Neuronal stem cell (in vitro differentiated cells): ENCODE measurements around the gene NXN.
A peak's percentile ranks its signal among the peaks of the same experiment; 100 is the strongest.

ENCODE experiments used
- DNase-seq: peaks from one replicate; pipeline ENCODE4 v3.0.0-alpha.2; 2013; ENCODE audit warnings: low spot score
- H2AFZ ChIP-seq: one replicate; pipeline ENCODE4 v1.6.1; 2013; ENCODE audit warnings: mild to moderate bottlenecking, low read length, inconsistent platforms
- H2AK5ac ChIP-seq: 2 replicates; pipeline ENCODE4 v1.6.1; 2013; ENCODE audit warnings: low read depth, mild to moderate bottlenecking, inconsistent platforms, low read length, moderate library complexity, mixed read lengths
- H2BK120ac ChIP-seq: 2 replicates; pipeline ENCODE4 v1.6.1; 2013; ENCODE audit warnings: low read depth, mild to moderate bottlenecking, inconsistent platforms, low read length, moderate library complexity, mixed read lengths
- H2BK12ac ChIP-seq: one replicate; pipeline ENCODE4 v1.6.1; 2013; ENCODE audit warnings: low read length, inconsistent platforms
- H2BK15ac ChIP-seq: 2 replicates; pipeline ENCODE4 v1.6.1; 2013; ENCODE audit warnings: mild to moderate bottlenecking, low read length, inconsistent platforms, mixed read lengths
- H2BK5ac ChIP-seq: one replicate; pipeline ENCODE4 v1.6.1; 2013; ENCODE audit warnings: inconsistent platforms, mild to moderate bottlenecking, low read length, moderate library complexity
- H3K14ac ChIP-seq: one replicate; pipeline ENCODE4 v1.6.1; 2013; ENCODE audit warnings: low read length, inconsistent platforms
- H3K18ac ChIP-seq: 2 replicates; pipeline ENCODE4 v1.6.1; 2013; ENCODE audit warnings: low read length, inconsistent platforms
- H3K23ac ChIP-seq: 2 replicates; pipeline ENCODE4 v1.6.1; 2013; ENCODE audit warnings: low read depth, mild to moderate bottlenecking, mixed read lengths, low read length, inconsistent platforms; ENCODE audit not compliant: poor library complexity
- H3K27ac ChIP-seq: replicated peaks from 3 replicates; pipeline ENCODE4 v1.5.1; 2013; ENCODE audit warnings: low read length, inconsistent platforms
- H3K27me3 ChIP-seq, 3 experiments: 2 replicates each; pipeline ENCODE4 v1.6.1; 2013; ENCODE audit warnings: low read length in 3 of 3, mild to moderate bottlenecking in 2 of 3, inconsistent platforms in 1 of 3, low read depth in 1 of 3, mixed read lengths in 1 of 3, moderate library complexity in 1 of 3; ENCODE audit not compliant: control insufficient read depth in 3 of 3, insufficient read depth in 3 of 3
- H3K36me3 ChIP-seq, 2 donors: replicated peaks in 1 of 2; 2 replicates each; pipeline ENCODE4 v1.6.1; 2013; ENCODE audit warnings: low read length in 2 of 2; ENCODE audit not compliant: control insufficient read depth in 2 of 2, insufficient read depth in 2 of 2
- H3K4ac ChIP-seq: 2 replicates; pipeline ENCODE4 v1.6.1; 2013; ENCODE audit warnings: inconsistent platforms, mild to moderate bottlenecking, low read length, moderate library complexity
- H3K4me1 ChIP-seq, 2 donors: 1 replicate in 1 of 2; 2 replicates in 1 of 2; pipeline ENCODE4 v1.6.1; 2013; ENCODE audit warnings: low read length in 2 of 2, low read depth in 1 of 2; ENCODE audit not compliant: control insufficient read depth in 2 of 2, insufficient read depth in 1 of 2
- H3K4me2 ChIP-seq: one replicate; pipeline ENCODE4 v1.6.1; 2013; ENCODE audit warnings: mild to moderate bottlenecking, low read length, inconsistent platforms; ENCODE audit not compliant: insufficient read depth, poor library complexity, severe bottlenecking
- H3K4me3 ChIP-seq, 2 donors: 2 replicates each; pipeline ENCODE4 v1.5.1; 2013; ENCODE audit warnings: low read length in 2 of 2, mild to moderate bottlenecking in 2 of 2, inconsistent platforms in 1 of 2, moderate library complexity in 1 of 2
- H3K79me1 ChIP-seq: one replicate; pipeline ENCODE4 v1.6.1; 2013; ENCODE audit warnings: low read depth, mild to moderate bottlenecking, inconsistent platforms, low read length, moderate library complexity
- H3K9ac ChIP-seq: one replicate; pipeline ENCODE4 v1.6.1; 2013; ENCODE audit warnings: mild to moderate bottlenecking, low read depth, low read length, inconsistent platforms; ENCODE audit not compliant: poor library complexity
- H3K9me3 ChIP-seq, 2 donors: replicated peaks in 1 of 2; 2 replicates each; pipeline versions ENCODE3 to v1.6.1; 2013; ENCODE audit warnings: low read length in 2 of 2, mild to moderate bottlenecking in 2 of 2, inconsistent platforms in 1 of 2, low read depth in 1 of 2, mixed read lengths in 1 of 2, moderate library complexity in 1 of 2; ENCODE audit not compliant: control insufficient read depth in 2 of 2, insufficient read depth in 1 of 2
- H4K8ac ChIP-seq: one replicate; pipeline ENCODE4 v1.6.1; 2013; ENCODE audit warnings: low read depth, mild to moderate bottlenecking, inconsistent platforms, low read length, moderate library complexity
- H4K91ac ChIP-seq: one replicate; pipeline ENCODE4 v1.6.1; 2013; ENCODE audit warnings: low read length, low read depth, mild to moderate bottlenecking, inconsistent platforms; ENCODE audit not compliant: poor library complexity
- WGBS, 2 donors: extraction: QIAGEN DNeasy Blood & Tissue Kit; methylation state at CpG; one replicate each; pipeline ENCODE4 v1.1.7; 2013; ENCODE audit warnings: missing lambda C conversion rate in 2 of 2, mixed read lengths in 1 of 2; ENCODE audit not compliant: insufficient read length in 2 of 2, insufficient replicate concordance in 1 of 2; ENCODE audit errors: extremely low coverage in 2 of 2; 5-methylcytosine and 5-hydroxymethylcytosine counted together

The NXN gene

DNA sequence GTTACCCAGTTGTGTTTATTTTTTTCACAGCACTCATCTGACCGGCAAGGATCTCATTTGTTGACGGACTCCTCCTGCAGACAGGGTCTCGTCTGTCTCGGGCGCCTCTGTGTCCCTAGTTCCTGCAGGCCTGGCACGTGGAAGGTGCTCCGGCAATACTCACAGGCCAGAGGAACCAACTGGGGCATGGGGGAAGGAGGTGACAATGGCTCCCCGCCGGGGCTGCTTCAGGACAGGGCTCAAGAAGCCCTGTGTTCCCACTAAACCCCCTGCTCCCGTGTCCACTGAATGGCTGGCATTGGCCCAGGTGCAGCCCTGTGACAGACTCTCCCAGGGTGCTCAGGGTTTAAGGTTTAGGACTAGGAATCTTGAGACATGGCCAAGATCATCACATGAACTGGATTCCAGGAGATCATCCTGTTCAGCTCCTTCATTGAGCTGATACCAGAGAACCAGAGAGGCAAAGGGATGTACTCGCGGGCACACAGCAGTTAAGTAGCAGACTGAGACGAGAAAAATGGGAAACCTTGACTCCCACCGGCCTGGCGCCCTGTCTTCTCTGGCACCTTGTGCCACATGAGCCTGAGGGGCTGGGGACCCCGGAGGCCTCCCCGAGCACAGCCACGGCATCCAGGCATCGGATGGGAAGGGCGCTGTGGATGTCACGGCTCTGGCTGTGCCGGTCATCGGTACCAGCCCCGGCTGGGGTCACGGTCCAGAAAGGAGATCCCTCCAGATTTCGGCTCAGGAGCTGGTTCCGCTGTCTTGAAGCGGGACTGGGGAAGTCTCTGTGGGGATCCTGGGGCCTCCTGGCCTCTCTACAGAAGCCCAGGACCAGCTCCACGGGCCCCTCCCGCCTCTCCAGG is 46.4 kb upstream of the NXN start:
- Histone ChIP-seq H3K4ac (no peak overlapping the region), H3K27me3 (peaks cover 0 to 2% (median 0%) of the 10 kb centered on the region in 3 experiments), H2AK5ac (no peak overlapping the region), H3K79me1 (peaks cover 5% of the 10 kb centered on the region), H3K14ac (no peak overlapping the region), H4K91ac (no peak overlapping the region), H4K8ac (no peak overlapping the region), H2BK5ac (no peak overlapping the region), H2BK12ac (no peak overlapping the region), H3K9ac (no peak overlapping the region), H3K4me1 (peaks cover 0 to 8% of the 10 kb centered on the region in 2 donors), H3K4me3 (no peak overlapping the region), H3K18ac (no peak overlapping the region), H3K27ac (no peak overlapping the region), H2AFZ (no peak overlapping the region), H3K4me2 (no peak overlapping the region), H3K36me3 (no peaks in the 10 kb centered on the region), H3K9me3 (no peaks in the 10 kb centered on the region), H2BK15ac (no peak overlapping the region), H2BK120ac (no peak overlapping the region), H3K23ac (no peak overlapping the region)
- DNase-seq, result no peak
- WGBS, 2 donors, result no CpG with 5 or more reads among the region's 30 CpGs

DNA sequence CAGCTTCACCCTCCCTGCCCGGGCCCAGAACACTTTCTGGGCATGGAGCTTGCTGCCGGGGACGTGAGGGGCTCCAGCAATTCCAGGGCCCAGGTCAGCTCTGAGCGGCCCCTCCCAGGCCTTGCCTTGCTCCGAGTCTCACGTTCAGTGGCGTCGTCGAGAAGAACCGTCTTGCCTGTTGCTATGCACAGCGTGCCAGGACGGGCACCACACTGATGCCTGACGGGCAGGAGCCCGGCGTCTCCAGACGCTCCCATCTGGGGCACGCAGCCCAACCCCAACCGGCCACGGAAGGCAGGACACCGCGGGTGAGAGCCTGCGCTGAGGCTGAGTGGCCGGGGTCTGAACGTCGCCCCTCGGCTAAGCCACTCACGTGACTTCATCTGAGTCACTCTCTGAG is 44.5 kb upstream of the NXN start:
- Histone ChIP-seq H3K79me1 (peaks cover 6% of the 10 kb centered on the region), H3K9ac (no peak overlapping the region), H3K4me1 (peaks cover 0 to 3% of the 10 kb centered on the region in 2 donors), H2AFZ (no peak overlapping the region), H2BK5ac (no peak overlapping the region), H3K14ac (no peak overlapping the region), H2BK12ac (peak overlapping the region; percentile 10), H3K4ac (no peak overlapping the region), H3K4me3 (no peak overlapping the region), H3K23ac (peak overlapping the region; percentile 65), H4K8ac (no peak overlapping the region), H3K9me3 (no peaks in the 10 kb centered on the region), H2BK120ac (no peak overlapping the region), H3K4me2 (no peak overlapping the region), H4K91ac (no peak overlapping the region), H2BK15ac (no peak overlapping the region), H3K27ac (no peak overlapping the region), H3K27me3 (no peaks in the 10 kb centered on the region), H3K36me3 (no peaks in the 10 kb centered on the region), H3K18ac (peak overlapping the region; percentile 80), H2AK5ac (peak overlapping the region; percentile 84)
- no CpG with 5 or more reads among the region's 27 CpGs for WGBS, 2 donors
- no peak for DNase-seq

DNA sequence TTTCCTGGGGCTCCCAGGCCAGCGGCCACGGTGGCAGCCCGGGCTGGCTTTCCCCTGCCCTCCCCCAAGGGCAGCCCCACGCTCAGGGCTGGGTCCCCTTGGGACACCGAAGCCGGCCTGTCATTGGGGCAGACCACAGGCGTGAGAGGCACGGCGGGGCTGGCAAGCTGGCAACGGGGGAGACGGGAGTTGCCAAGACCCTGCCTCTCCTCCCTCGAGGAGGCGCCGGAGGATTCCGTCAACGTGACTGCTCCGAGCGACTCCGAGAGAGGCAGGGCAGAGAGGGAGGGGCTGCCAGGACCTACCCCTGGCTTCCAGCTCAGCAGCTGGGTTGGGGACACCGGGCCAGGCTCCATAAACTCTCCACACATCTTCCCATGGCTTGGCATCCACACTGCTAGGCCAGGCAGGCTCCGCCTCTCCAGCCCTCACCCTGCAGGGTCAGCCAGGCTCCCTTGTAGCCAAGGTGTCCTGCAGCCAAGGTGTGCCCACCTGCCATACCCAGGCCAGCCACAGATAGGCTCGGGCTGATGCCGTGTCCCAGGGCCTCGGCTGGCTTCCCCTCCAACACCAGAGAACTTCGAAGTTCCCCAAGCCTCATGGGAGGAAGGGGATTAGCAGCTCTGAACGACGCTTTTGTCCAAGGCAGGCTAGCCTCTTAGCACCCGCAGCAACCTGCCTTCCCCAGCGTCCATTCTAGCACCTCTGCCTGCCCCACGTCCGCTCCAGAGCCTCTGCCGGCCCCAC is 42.9 kb upstream of the NXN start:
- Histone ChIP-seq H4K8ac (peak overlapping the region; percentile 82), H3K18ac (peak overlapping the region; percentile 76), H3K23ac (peak overlapping the region; percentile 89), H3K27me3 (no peaks in the 10 kb centered on the region), H3K14ac (peak overlapping the region; percentile 98), H3K4ac (no peak overlapping the region), H4K91ac (no peak overlapping the region), H2AFZ (no peak overlapping the region), H2BK5ac (peak overlapping the region; percentile 75), H2BK120ac (no peak overlapping the region), H3K27ac (no peak overlapping the region), H3K9me3 (no peaks in the 10 kb centered on the region), H2BK12ac (peak overlapping the region; percentile 22), H3K9ac (peak overlapping the region; percentile 70), H3K4me3 (no peak overlapping the region), H2AK5ac (peak overlapping the region; percentile 71), H3K4me1 (peaks cover 0 to 3% of the 10 kb centered on the region in 2 donors), H3K4me2 (no peak overlapping the region), H3K36me3 (peaks cover 0 to 3% of the 10 kb centered on the region in 2 donors), H3K79me1 (peaks cover 11% of the 10 kb centered on the region), H2BK15ac (no peak overlapping the region)
- no CpG with 5 or more reads among the region's 32 CpGs for WGBS, 2 donors
- no peak for DNase-seq

DNA sequence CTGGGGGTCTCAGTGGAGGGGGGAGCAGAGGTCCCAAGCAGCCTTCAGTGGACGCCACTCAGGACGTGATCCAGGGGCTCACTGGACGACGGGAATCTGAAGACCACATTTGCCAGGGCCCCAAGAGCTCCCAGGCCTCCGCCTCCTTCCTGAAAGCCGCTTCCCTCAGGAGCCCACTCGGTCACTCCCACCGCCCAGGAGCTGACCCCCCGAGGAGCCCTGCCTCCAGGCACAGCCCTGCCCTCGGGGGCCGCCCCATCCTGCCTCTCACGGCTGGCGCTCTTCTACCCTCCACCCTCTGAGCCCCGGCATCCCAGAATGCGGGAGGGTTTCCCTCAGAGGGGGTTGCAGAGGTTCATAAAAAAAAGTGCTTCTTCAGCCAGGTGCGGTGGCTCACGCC is 41.6 kb upstream of the NXN start:
- no peak overlapping the region for H4K91ac ChIP-seq
- no peaks in the 10 kb centered on the region for H3K9me3 ChIP-seq
- no peak overlapping the region for H3K14ac ChIP-seq
- no peak overlapping the region for H2BK15ac ChIP-seq
- peak overlapping the region; percentile 74 for H2AK5ac ChIP-seq
- no peak overlapping the region for H2BK5ac ChIP-seq
- no peak overlapping the region for H2BK12ac ChIP-seq
- no CpG with 5 or more reads among the region's 17 CpGs for WGBS, 2 donors
- peaks cover 0 to 3% of the 10 kb centered on the region in 2 donors for H3K4me1 ChIP-seq
- H3K23ac ChIP-seq, result peak overlapping the region; percentile 3
- DNase-seq, result no peak
- no peak overlapping the region for H3K4ac ChIP-seq
- no peak overlapping the region for H3K4me2 ChIP-seq
- no peak overlapping the region for H2BK120ac ChIP-seq
- peaks cover 11% of the 10 kb centered on the region for H3K79me1 ChIP-seq
- H3K9ac ChIP-seq, result no peak overlapping the region
- H4K8ac ChIP-seq, result no peak overlapping the region
- H3K27ac ChIP-seq, result no peak overlapping the region
- peaks cover 0 to 6% of the 10 kb centered on the region in 2 donors for H3K36me3 ChIP-seq
- peak overlapping the region; percentile 38 for H3K18ac ChIP-seq
- H3K27me3 ChIP-seq, result no peaks in the 10 kb centered on the region
- no peak overlapping the region for H3K4me3 ChIP-seq
- H2AFZ ChIP-seq, result no peak overlapping the region
